GM21360 (cell line): ENCODE data around the gene MLLT3.

ENCODE experiments used
- ATAC-seq: cut with Tn5 transposase; IDR thresholded peaks from one replicate; pipeline ENCODE4 v1.9.1; 2021; ENCODE audit warnings: mild to moderate bottlenecking, moderate library complexity; ENCODE audit not compliant: unreplicated experiment

The MLLT3 gene

DNA sequence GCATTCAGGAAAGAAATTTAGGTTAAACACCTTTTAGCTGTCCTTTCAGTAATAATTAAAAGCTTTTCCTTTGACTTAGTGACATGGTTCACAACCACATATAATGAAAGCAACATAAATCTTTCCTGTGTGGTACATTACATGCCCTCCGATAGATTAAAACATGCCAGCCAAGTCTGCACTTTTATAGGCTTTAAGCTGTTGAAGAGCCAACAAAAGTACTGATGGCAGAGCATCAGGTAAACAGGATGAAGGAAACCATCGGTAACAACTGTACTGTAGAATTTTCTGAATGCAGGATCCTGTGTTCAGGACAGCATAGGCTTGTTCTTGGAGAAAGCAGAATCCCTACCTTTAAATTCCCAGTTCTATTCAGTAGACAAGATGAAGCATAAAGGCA lies 226.6 kb downstream of the MLLT3 start:
- no peak for ATAC-seq

DNA sequence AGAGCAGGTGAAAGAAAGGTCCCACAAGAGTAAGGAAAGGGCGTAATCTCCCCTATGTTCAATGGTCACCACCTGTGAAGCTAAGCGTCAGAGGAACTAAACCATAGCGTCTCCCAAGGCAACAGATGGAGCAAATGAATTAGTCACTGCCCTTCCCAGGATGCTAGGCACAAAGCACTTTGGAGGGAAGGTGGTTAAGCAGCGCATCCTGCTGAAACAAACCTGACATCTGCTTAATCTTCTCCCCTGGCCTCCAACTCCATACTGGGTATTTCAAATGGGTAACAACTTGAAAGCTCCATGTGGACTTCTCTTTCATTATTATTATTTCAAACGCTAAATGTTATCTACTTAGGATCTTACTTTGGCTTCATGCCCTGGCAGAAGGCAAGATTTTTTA lies 227.3 kb downstream of the MLLT3 start:
- ATAC-seq = no peak

DNA sequence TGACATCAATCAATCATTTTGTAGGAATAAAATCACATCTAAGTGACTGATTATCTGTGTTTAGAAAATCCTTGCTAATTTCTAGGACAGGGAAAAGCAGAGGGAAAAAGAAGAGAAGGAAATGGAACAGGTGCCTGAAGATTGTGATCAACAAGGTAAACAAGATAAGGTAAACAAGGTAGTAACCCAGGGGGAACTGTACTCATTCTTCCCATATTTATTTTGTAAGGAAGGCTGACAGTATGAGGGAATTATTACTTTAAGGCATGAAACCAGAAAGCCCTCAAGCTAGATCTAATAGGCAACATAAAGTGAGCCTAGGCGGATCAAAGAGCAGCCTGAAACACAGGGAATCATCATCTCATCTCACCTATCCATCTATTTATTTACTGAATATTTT lies 231.1 kb downstream of the MLLT3 start:
- no peak for ATAC-seq

DNA sequence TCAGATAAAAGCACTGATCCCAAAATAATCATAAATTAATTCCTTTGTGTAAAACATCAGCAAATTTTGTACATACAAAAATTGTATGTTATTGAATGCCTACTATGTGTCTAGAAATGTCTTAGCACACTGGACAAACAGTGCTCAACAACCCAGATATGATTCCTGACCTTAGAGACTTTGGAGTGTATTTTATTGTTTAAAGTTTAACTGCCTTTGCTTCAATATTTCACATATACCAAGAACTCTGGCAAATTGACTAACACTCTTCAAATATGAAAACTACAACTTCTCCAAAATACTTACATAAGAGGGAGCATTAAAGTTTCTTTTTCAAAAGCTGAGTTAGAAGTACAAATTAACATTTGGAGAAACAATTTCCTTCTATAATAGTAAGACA lies 231.9 kb downstream of the MLLT3 start:
- ATAC-seq = no peak

DNA sequence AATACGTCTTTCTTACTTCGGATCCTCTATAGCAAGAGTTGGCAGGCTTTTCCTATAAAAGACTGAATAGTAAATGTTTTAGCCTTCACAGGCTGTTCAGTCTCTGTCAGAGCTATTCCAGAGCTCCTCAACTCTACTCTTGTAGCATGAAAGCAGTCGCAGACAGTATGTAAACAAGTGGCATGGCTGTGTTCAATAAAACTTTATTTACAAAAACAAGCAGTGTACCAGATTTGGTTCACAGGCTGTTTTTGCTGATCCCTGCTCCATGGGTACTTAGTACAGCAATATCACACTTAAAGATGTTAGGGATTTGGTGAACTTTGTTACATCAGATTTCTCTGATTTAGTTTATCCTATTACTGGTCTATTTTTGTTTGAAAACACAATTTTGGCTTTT lies 235.2 kb downstream of the MLLT3 start:
- no peak for ATAC-seq

DNA sequence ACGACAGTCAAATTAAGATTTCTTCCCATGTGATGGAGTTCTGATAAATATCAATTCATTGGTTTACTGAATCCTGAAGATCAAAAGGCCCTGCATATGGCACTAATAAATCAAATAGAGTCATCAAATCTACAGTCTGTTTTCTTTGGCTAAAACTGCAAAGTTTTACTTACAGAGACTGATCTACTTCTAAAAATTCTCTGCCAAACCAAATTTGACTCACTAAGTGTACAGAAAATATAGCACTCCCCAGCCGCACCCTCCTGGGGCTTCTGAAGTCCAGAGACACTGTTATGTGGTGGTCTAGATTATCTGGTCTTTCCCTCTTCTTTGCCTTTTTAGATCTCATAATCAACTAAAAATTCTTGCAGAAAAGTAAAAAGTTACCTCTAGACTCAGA lies 237.7 kb downstream of the MLLT3 start:
- no peak for ATAC-seq

DNA sequence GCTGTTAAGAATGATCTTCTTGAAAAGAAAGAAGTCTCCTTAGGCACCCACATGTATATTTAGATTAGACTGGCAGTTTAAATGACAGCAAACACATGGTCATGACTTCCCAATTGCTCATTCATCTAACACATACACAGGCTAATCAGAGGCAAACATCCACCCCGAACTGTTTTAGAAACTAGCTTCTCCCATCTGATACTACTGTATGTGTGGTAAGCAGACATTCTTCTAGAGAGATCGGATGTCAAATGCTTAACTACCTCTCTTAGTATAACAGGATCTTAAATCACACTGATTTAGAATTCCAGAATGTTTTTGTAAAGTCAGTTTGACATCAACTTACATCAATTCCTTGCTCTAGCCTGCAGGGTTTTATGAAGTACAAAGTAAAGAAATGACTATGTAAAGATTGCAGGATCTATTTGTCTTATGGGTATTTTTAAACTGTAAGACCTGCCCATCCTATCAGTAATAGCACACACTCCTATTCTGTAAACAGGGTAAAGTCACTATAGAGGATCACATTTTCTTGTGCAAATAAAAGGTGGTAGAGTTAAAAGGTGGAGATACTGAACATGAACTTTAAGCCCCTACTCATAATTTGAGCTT lies 239.7 kb downstream of the MLLT3 start:
- ATAC-seq = peak; percentile 66

DNA sequence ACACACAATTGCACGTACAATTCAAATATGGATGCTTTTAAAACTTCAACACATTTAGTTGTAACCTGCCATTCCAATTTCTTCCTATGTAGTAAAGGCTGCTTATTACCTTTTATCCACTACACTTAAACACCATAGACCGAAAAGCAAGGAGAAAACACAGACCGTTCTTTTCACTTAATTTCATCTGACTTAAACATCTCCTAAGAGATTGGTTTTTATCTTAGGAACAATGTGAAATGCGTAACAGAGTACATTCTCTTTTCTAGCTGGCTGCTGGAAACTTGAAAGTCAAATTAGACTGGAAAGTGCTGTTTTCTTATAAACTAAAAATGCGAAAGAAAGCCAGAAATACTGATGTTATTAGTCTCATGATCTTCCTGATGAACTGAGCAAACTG lies 241.8 kb downstream of the MLLT3 start:
- ATAC-seq = no peak

DNA sequence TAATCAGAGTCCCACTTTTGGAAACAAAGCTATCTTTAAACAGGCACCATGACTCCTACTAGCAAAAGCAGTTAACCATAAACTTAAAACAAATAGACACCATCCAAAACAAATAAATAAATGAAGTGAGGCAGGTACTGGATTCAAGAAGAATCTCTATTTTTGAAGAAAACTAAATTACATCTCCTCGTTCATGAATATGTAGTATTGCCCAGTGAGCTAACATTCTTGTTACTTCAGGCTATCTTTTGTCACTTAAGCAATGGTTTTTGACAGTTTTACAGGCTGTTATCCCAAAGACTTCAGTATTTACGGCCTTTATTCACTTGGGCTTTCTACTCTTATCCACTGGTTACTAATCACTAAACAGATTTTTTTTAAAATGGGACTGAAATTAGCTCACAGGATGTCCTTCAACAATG lies 242.5 kb downstream of the MLLT3 start:
- ATAC-seq = no peak

DNA sequence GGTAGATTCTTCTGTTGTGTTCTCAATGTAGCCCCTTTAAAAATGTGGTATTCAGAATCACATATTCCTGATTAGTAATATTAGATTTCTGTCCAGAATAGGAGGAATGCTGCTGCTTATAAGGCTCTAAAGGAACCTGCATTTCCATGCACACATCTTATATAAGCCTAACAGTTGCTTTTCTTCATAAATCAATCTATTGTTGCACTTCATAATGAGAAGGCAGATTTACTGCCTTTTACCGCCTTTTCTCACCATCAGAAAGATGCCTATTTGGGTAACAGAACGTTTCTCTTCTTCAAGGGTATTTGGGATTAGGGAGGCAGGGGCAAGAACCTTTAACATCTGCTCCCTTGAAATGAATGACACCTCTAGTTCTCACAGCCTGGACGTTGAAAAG lies 243.4 kb downstream of the MLLT3 start:
- no peak for ATAC-seq

DNA sequence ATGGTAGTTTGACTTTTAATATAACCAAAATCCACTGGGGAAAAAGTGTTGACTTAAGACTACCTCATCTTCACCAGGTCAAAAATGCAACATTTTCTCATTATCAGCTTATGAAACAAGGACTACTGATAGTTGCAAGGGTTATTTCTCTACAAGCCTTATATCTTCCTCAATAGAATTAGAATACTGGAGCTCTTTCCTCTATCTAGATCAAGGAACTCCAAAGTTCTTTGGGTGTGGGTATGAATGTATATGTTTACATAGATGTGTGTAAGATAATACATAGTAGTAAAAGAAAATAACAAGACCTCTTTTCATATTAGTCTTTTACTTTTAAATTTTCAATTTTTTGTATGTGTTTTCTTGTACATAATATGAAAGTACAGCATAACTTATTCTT lies 244.5 kb downstream of the MLLT3 start:
- no peak for ATAC-seq

DNA sequence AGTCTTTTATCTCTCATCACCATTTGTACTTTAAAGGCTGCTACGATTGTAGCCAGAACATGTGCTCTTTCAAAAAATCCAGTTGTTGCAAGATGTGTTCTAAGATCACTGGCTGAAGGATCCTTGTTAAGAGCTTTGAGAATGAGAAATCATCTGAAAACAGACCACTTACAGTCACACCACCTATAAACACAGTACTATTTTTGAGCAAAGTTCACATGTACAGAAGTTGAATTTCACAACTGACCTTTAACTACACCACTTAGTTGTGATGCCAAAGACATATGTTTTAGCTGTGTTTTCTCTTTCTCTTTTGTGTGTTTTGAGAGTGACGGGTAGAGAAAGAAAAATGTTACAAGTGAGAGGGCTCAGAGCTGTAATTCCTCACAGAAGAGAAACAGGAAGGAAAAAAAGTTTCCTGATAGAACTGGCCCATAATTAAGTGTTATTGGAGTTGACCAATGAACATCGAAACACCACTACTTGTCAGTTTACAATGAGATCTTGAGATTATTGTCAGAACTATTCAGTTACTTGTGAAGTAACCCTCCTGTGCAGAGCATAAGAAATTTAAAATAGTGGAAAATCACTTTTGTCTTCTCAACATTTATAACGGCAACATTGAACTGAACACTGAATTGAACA lies 245.4 kb downstream of the MLLT3 start:
- ATAC-seq = no peak

DNA sequence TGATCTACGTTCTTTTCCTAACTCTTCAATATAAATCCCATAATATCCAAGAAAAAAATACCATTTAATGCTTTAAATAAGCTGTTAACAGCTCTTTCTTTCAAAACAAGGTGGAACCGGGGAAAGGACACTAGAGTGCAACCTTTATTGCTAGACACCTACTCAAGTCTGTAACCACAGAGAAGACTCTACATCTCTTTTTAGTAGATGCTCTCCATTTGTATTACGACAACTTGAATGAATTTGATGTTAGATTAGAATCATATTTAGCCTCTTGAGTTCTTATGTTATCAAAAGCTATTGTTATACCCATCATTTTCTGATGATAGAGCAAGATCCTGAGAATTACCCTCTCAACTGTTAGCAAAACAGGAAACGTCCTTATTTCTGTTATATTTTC lies 246.3 kb downstream of the MLLT3 start:
- ATAC-seq = no peak

DNA sequence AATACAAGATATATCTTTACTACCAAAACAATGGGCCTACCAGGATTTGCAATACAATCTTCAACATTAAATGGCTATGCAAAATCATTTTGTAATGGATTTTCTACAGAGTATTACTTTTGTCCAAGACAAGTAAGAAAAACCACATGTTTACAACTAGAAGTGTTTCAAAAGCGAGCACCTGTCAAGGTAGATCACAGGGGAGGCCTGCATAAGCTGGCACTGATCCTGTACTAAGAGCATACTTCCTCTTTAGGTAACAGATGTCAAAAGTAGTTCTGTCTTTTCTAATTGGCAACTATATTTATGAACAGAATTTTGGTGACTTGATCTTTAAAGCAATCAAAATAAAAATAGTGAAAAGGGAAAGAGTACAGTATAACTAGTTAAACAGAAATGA lies 249.0 kb downstream of the MLLT3 start:
- ATAC-seq = no peak

DNA sequence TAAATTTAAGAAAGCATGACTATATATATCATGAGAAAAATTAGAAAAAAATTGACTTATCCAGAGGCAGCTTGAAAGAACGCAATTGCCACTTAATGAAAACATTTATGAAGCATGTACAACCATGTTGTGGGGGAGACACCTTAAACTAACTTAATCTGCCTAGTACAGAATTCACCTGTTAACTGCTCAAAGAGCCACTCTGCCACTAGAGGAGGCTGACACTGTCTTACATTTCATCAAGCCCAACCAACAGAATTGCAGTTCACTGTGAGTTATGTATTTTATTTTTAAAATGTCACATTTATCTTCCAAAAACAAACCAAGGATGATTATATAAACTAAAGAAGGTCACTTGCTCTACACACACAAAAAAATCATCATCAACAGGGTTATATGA lies 252.9 kb downstream of the MLLT3 start:
- ATAC-seq = no peak

DNA sequence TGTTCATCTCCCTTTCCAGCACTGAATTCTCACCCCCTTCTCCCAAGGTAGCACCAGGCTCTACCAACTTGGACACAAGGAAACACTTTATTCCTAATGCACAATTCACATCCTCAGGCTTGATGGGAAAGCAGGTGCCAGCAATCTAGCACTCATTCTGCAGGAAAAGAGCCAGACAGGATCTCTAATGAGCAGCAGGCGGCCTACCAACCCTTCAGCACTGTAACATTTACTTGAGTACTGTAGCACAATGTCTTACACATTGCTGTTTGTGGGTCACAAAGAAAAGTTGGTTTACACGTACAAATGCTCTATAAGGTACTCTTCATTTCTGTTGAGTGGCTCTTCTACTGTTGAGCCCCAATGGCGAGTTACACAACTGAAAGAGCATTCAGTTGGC lies 254.4 kb downstream of the MLLT3 start:
- no peak for ATAC-seq

DNA sequence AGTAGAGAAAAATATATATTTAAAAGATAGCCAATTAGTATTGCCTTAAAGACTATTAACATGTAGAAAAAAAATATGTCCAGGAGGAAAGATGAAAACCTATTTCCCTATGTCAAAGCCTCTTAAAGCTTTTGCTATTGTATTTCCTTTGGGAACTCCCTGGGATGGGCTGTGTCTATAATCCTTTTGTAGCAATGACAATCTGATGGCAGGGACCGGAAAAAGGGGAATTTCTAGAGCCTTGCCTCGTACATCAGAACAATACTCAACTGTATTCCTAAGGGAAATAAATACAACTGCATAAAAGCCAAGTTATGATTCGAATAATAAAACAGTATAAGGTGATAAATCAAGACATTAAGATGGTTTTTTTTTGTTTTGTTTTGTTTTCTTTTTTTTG lies 257.3 kb downstream of the MLLT3 start:
- no peak for ATAC-seq

DNA sequence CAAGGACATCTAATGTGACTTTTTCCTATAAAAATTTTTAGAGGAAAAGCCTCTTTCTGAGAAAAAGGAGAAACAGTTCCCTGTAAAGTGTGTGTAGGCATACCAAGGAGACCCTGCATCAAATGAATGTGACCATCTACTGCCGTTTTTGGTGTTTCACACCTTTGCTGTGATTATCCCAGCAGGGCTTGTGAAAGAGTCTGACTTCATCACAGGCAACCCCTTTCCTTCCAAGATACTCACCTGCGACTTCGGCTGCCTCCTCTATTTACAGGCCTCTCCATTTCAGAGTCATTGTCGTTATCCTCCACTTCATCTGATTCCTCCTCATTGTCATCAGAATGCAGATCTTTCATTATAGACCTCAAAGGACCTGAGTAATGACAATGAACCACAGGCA lies 259.1 kb downstream of the MLLT3 start:
- ATAC-seq = no peak

DNA sequence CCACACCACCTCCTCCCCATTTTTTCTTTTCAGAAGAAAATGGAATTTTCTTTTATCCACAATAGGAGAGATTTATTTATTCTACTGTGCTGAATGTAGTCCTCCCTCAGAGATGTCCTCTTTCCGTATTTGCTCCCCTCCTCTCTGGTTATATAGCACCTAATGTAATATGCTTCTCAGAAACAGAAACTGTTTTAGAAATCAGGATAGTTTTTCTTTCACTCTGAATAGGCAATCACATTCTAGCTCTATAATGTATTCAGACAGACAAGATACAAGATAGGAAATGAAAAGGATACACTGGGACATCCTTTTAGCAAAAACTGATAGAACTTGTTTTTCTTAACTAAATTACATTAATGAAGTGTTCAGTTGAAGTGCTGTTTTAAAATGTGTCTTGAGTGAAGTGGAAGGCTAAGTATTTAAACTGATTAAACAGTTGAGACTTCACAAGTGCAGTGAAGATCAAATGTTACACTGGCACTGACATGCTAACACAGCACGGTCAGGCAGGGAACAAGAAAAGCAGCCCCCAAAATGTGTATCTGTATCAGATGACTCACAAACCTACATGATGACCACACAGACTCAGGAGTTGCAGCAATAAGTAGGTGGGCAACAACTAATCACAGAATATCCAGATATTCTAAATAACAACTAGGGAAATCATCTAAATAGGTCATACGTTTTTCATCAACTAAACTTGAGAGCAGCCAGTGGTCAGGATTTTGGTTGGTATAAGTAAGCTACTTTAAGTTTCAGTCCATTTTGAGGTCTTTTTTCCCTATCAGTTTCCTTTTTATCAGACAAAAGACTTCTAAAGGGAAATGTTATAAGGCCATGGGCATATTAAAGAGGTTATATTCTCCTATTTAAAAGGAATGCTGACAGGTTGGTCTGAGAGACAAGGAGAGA lies 260.4 kb downstream of the MLLT3 start:
- no peak for ATAC-seq

DNA sequence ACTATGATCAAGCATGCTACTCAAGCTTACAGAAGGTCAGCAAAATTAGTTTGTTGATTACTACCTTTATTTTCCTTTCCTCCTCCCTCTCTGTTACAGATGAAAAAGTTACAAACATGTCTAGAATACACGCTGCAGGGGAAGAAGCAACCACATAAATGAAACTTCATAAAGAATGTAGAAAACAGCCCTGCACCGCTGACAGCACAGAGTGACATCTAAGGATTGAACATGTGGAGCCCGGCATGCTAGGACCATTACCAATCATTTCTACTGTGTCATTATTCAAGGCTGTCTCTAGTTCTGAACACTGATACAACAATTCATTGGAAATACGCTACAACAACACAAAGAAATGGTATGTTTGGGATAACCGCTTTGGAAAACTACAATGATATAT lies 261.1 kb downstream of the MLLT3 start:
- ATAC-seq = no peak

DNA sequence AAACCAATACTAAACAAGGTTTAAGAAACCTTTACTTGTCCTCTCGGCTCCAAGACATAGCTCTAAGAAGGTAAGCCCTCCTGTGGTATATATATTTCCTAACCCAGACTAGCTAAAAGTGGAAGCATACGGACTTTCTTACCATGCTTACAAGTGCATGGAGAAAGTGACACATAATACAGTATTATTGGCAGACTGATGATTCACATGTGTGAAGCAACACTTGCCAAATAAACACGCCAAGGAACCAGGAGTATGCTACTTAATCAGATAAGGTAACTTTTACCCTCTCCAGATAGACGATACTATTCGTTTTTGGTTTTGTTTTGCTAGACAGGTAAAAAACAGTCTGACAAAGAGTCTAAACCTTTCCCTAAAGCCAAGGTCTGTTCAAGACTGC lies 264.1 kb downstream of the MLLT3 start:
- no peak for ATAC-seq

DNA sequence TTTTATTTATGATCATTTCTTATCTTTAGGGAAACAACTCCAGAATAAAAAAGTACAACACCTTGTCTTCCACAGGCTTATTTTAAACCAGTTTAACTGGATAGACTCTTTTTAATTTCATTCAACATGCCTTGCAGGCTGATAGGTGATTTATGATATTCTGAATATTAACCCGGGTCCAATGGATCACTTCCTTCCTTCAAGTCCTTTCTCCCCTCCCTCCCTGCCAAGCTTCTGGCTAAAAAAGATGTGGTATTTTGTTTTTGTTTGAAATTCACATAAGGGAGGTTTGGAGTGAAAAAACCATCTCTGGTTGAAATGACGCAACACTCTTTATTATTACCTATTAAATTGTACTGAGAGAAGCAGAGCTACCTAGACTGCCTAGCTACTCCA lies 265.3 kb downstream of the MLLT3 start:
- ATAC-seq = no peak
